Fibroblast of skin of right biceps (primary cell): ENCODE data around the gene MUC5AC.
"Not testable (repeated sequence)": the region's sequence is repeated elsewhere in the genome, so short reads cannot be mapped to it uniquely, and the experiment has no call there.

Experiments
- DNase-seq: peaks from one replicate; pipeline ENCODE4 v3.0.0-alpha.2; 2013

The MUC5AC gene

DNA sequence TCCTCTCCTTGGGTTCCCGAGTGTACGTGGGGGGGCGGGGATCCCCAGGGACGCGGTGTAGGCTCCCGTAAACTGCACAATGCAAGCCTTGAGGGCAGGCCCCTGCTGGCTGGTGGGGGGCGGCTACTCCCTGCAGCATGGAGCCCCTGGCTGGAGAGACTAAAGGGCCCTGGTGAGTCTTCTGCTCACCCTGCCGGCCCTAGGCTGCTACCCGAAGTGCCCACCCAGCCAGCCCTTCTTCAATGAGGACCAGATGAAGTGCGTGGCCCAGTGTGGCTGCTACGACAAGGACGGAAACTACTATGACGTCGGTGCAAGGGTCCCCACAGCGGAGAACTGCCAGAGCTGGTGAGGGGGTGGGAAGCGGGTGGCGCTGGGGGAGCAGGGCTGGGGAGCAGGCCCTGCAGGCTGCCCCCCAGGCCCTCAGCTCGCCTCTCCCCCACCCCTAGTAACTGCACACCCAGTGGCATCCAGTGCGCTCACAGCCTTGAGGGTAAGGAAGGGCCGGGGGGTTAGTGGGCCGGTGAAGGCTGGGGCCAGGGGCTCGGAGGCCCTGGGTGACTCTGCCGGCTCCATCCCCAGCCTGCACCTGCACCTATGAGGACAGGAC is 81.9 kb downstream of the MUC5AC start:
- no peak for DNase-seq

GRCh38 chr11:1240771-1241170 is 83.0 kb downstream of the MUC5AC start:
- no peak for DNase-seq

DNA sequence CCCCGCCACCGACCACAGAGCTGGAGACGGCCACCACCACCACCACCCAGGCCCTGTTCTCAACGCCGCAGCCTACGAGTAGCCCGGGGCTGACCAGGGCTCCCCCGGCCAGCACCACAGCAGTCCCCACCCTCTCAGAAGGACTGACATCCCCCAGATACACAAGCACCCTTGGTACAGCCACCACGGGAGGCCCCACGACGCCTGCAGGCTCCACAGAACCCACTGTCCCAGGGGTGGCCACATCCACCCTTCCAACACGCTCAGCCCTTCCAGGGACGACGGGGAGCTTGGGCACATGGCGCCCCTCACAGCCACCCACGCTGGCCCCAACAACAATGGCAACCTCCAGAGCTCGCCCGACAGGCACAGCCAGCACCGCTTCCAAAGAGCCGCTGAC is 84.0 kb downstream of the MUC5AC start:
- no peak for DNase-seq

DNA sequence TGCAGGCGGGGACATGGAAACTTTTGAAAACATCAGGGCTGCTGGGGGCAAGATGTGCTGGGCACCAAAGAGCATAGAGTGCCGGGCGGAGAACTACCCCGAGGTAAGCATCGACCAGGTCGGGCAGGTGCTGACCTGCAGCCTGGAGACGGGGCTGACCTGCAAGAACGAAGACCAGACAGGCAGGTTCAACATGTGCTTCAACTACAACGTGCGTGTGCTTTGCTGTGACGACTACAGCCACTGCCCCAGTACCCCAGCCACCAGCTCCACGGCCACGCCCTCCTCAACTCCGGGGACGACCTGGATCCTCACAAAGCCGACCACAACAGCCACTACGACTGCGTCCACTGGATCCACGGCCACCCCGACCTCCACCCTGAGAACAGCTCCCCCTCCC is 84.5 kb downstream of the MUC5AC start:
- DNase-seq: no peak

GRCh38 chr11:1242751-1243150 is 85.0 kb downstream of the MUC5AC start:
- not testable (repeated sequence) for DNase-seq

GRCh38 chr11:1243521-1243920 is 85.8 kb downstream of the MUC5AC start:
- not testable (repeated sequence) for DNase-seq

DNA sequence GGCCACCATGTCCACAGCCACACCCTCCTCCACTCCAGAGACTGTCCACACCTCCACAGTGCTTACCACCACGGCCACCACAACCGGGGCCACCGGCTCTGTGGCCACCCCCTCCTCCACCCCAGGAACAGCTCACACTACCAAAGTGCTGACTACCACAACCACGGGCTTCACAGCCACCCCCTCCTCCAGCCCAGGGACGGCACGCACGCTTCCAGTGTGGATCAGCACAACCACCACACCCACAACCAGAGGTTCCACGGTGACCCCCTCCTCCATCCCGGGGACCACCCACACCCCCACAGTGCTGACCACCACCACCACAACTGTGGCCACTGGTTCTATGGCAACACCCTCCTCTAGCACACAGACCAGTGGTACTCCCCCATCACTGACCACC is 86.8 kb downstream of the MUC5AC start:
- DNase-seq: not testable (repeated sequence)

- DNase-seq: not testable (repeated sequence)
Observed at GRCh38 chr11:1245717-1246116, 88.0 kb downstream of the MUC5AC start.

DNA sequence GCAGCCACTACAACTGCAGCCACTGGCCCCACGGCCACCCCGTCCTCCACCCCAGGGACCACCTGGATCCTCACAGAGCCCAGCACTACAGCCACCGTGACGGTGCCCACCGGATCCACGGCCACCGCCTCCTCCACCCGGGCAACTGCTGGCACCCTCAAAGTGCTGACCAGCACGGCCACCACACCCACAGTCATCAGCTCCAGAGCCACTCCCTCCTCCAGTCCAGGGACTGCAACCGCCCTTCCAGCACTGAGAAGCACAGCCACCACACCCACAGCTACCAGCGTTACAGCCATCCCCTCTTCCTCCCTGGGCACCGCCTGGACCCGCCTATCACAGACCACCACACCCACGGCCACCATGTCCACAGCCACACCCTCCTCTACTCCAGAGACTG is 88.5 kb downstream of the MUC5AC start:
- not testable (repeated sequence) for DNase-seq

DNA sequence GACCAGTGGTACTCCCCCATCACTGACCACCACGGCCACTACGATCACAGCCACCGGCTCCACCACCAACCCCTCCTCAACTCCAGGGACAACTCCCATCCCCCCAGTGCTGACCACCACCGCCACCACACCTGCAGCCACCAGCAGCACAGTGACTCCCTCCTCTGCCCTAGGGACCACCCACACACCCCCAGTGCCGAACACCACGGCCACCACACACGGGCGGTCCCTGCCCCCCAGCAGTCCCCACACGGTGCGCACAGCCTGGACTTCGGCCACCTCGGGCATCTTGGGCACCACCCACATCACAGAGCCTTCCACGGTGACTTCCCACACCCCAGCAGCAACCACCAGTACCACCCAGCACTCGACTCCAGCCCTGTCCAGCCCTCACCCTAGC is 89.3 kb downstream of the MUC5AC start:
- DNase-seq: not testable (repeated sequence)

DNA sequence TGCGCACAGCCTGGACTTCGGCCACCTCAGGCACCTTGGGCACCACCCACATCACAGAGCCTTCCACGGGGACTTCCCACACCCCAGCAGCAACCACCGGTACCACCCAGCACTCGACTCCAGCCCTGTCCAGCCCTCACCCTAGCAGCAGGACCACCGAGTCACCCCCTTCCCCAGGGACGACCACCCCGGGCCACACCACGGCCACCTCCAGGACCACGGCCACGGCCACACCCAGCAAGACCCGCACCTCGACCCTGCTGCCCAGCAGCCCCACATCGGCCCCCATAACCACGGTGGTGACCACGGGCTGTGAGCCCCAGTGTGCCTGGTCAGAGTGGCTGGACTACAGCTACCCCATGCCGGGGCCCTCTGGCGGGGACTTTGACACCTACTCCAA is 91.2 kb downstream of the MUC5AC start:
- DNase-seq: not testable (repeated sequence)

DNA sequence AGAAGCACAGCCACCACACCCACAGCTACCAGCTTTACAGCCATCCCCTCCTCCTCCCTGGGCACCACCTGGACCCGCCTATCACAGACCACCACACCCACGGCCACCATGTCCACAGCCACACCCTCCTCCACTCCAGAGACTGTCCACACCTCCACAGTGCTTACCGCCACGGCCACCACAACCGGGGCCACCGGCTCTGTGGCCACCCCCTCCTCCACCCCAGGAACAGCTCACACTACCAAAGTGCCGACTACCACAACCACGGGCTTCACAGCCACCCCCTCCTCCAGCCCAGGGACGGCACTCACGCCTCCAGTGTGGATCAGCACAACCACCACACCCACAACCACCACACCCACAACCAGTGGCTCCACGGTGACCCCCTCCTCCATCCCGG is 92.7 kb downstream of the MUC5AC start:
- DNase-seq: not testable (repeated sequence)
